Endometrium (tissue), 2 donors: Measurements from ENCODE around the gene CPZ.
"Not testable (repeated sequence)": the region's sequence is repeated elsewhere in the genome, so short reads cannot be mapped to it uniquely, and the experiment has no call there.

Experiments
- FAIRE-seq: peaks from 2 replicates; lab custom pipeline; 2012; peaks lifted over from hg19 to GRCh38; lab: Jason Lieb, UNC
- donor health status: control.
- donor health status: control.

Gene CPZ

GRCh38 chr4:8640816-8641215 lies 48.3 kb downstream of the CPZ start:
- FAIRE-seq, result no peak

GRCh38 chr4:8641256-8641655 lies 48.7 kb downstream of the CPZ start:
- FAIRE-seq, result no peak

GRCh38 chr4:8641931-8642650 lies 49.5 kb downstream of the CPZ start:
- no peak for FAIRE-seq

- no peak for FAIRE-seq
These were observed 50.2 kb downstream of the CPZ start for GRCh38 chr4:8642651-8643321.

- FAIRE-seq, result no peak
These were observed 50.9 kb downstream of the CPZ start for GRCh38 chr4:8643441-8643840.

GRCh38 chr4:8643986-8644385 lies 51.4 kb downstream of the CPZ start:
- no peak for FAIRE-seq

GRCh38 chr4:8644461-8644891 lies 51.9 kb downstream of the CPZ start:
- FAIRE-seq, result no peak

- FAIRE-seq, result no peak
These were observed 52.6 kb downstream of the CPZ start for GRCh38 chr4:8644966-8645752.

- no peak for FAIRE-seq
These were observed 53.2 kb downstream of the CPZ start for GRCh38 chr4:8645753-8646124.

- FAIRE-seq, result no peak
These were observed 53.9 kb downstream of the CPZ start for GRCh38 chr4:8646296-8647093.

- no peak for FAIRE-seq
These were observed 54.6 kb downstream of the CPZ start for GRCh38 chr4:8647094-8647570.

- FAIRE-seq, result no peak
These were observed 55.1 kb downstream of the CPZ start for GRCh38 chr4:8647626-8648025.

GRCh38 chr4:8648296-8648695 lies 55.7 kb downstream of the CPZ start:
- no peak for FAIRE-seq

GRCh38 chr4:8648816-8649630 lies 56.5 kb downstream of the CPZ start:
- FAIRE-seq, result no peak

GRCh38 chr4:8649631-8650361 lies 57.2 kb downstream of the CPZ start:
- no peak for FAIRE-seq

GRCh38 chr4:8651661-8652180 lies 59.2 kb downstream of the CPZ start:
- FAIRE-seq, result no peak

GRCh38 chr4:8652181-8653078 lies 59.9 kb downstream of the CPZ start:
- FAIRE-seq, result no peak

- no peak for FAIRE-seq
These were observed 60.9 kb downstream of the CPZ start for GRCh38 chr4:8653326-8654000.

- not testable (repeated sequence) for FAIRE-seq
These were observed 61.6 kb downstream of the CPZ start for GRCh38 chr4:8654139-8654538.
